A172 (cell line): ENCODE data around the gene ANKMY2. TPM values are rescaled to one million over a fixed set of nuclear protein-coding genes. Genes with fewer than 3 reads are reported as not detected.
"Not testable (repeated sequence)": the region's sequence is repeated elsewhere in the genome, so short reads cannot be mapped to it uniquely, and the experiment has no call there.

Experiments used
- DNase-seq: peaks from one replicate; pipeline ENCODE4 v3.0.0-alpha.2; 2015; ENCODE audit warnings: low spot score
- total RNA-seq: library from RNA; depleted of rRNA; stranded (reverse); fragments of >200 nt; shearing (Covaris generic); gene quantifications from 2 replicates; pipeline ENCODE4 v1.2.3, GENCODE V29; 2014

The ANKMY2 gene
- total RNA-seq, 1 experiment from 2014 or later = 39.4 TPM

DNA sequence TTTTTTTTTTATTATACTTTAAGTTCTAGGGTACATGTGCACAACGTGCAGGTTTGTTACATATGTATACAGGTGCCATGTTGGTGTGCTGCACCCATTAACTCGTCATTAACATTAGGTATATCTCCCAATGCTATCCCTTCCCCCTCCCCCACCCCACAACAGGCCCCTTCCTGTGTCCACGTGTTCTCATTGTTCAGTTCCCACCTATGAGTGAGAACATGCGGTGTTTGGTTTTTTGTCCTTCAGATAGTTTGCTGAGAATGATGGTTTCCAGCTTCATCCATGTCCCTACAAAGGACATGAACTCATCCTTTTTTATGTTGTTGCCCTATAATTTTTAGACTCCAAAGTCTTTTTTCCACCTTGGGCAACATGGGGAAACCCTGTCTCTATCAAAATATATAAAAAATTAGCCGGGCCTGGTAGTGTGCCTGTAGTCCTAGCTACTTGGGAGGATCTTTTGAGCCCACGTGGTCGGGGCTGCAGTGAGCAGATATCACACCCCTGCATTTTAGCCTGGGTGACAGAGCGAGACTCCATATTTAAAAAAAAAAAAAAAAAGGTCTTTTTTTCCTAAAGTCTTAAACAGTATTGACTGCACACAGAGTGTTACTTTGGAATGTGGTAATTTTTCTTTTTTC, 14.4 kb upstream of the ANKMY2 start:
- DNase-seq = not testable (repeated sequence)

DNA sequence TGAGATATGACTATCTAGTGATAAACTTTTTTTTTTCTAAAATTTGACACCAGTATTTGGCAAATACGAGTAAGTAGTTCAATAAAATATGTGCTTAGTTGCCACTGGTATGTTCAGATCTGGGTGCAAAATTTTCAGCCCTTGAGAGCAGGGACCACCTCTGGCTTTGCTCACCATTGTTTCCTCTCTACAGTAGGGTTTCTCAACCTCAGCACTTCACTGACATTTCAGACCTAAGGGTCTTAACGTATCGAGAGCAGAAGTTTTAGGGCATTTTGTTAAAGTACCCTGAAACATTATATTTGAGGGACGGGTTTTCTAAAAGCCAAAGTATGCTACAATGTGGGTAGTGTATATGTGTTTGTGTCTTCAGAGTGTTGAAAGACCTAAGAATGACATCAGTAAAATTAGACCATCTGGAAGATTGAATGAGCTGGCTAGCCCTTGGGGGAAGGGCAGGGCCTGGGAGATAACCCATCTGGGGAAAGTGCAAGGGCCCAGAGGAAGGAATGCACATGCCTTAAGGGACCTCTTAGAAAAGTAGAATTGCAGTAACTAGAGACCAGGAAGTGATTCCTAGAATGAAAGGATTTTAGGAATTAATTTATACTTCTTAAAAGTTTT, 12.2 kb upstream of the ANKMY2 start:
- DNase-seq = peak; percentile 64

DNA sequence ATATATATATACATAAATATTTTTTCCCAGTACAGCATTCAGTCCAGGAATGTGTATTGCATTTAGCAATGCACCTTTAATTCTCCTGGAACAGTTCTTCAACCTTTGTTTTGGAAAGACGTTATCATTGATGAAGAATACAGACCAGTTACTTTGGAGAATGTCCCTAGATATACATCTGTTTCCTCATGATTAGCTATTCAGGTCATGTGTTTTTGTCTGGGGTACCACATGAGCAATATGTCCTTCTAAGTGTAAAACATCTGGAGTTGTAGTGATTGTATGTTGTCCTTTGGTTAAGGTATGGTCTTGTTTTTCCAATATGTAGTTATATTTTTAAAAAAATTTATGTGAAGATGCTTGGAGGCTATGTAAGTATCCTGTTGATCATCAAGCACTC, 10.6 kb upstream of the ANKMY2 start:
- no peak for DNase-seq

DNA sequence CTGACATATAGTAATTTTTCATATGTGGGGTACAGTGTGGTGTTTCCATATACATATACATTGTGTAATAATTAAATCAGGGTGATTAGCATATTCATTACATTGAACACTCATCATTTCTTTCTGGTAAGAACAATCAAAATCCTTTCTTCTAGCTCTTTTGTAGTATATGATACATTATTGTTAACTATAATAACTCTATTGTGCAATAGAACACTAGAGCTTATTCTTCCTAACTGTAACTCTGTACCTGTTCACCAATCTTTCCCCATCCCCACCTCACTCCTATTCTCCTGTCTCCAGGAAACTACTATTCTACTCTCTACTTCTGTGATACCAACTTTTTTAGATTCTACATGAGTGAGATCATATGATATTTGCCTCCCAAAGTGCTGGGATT, 9.8 kb upstream of the ANKMY2 start:
- DNase-seq = no peak

DNA sequence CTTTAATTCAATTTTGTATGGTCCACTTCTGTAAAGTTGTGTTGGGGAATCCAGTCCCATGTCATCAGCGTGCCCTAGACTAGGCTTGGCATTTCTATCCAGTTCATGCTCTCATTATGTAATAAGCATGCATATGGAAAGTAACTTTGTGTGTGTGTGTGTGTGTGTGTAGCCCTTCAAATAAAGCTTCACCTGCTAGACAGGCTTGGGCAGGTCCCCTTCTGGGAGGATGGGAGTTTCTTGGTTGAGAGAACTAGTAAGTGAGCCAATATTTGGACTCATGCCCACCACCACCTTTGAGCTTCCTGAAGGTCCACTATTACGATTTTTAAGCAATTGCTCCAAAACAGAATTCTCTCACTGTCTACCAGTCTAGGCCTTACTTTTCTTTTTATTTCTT, 7.3 kb upstream of the ANKMY2 start:
- DNase-seq = no peak

DNA sequence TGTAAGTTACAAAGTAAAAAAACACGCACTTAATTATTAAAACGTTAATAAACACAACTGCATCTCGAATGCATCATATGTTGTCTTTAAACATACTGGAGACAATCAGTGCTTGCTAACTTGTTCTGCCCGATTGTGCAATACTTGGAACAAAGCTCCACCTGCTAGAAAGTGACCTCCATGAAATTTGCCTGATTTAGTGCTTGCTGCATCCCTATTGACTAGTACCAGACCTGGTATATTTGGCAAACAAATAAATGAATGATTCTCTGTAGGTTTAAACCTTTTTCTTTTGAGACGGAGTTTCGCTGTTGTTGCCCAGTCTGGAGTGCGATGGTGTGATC, 6.7 kb upstream of the ANKMY2 start:
- DNase-seq = no peak

DNA sequence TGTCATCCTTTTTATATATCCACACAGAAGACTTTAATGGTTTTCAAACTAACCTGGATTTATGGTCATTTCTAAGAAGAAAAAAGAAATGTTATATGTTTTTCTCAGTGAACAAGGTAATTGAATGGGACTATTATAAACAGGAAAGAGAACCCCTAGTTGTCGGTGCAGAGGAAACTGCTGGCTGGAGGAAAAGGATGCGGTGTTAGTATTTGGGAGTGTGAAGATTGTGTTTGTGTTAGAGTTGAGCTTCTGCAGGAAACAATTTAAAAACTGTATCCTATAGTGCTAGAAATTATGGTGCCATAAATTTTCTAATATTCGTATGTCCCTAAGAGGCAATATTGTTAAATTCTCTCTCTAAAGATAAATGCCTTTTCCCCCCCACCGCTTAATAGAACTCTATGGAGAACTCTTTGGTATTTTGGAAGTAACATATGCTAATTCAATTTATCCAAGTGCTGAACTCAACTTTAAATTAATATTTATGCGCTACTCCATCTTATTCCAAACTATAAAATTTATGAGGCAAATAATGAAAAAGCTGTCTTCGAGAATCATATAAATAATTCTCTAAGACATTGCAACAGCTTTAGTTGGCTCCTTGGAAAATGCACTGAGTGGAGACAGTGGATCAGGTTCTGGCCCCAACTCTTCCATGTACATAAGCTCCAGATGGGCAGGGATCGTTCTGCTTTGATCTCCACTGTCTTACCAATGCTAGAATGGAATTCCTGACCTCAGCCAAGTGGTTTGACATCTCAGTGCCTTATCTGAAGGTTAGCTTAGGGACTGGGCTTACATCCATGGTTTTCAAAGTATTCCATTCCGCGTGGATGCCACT, 6.1 kb upstream of the ANKMY2 start:
- no peak for DNase-seq

DNA sequence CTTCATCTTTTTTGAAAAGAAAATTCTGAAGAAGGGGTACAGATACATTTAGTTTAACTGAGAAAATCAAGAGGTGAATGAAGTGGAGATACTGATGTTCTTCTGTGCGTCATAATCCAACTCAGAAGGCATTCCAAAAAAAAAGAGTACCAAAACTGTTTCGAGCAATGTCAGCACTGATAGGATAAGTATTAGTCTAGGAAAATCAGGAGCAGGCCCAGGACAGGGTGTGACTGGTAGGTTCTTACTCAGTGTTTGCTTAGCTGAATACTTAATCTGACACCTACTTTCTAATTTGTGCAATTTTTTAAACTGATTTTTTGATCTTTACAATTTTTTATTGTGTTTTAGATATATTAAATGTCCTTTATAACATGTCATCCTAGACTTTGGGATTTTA, 4.7 kb upstream of the ANKMY2 start:
- no peak for DNase-seq

DNA sequence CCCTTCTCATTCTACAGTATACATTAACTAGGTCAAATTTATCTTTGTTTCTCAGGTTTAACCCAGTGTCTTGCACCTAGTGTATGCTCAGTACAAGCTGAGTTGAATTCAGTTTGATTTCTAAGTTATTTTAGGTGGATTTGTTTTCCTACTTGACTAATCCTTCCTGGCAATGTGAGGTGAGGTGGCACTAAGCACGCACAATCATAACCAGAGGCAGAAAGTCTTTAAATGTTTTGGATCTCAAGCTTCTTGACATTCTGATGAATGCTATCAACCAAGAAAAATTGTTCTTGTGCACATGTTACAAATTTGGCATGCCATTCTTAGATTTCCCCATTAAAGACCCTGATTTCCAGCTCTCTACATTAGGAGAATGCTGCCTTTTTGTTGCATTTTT, 3.6 kb upstream of the ANKMY2 start:
- no peak for DNase-seq

DNA sequence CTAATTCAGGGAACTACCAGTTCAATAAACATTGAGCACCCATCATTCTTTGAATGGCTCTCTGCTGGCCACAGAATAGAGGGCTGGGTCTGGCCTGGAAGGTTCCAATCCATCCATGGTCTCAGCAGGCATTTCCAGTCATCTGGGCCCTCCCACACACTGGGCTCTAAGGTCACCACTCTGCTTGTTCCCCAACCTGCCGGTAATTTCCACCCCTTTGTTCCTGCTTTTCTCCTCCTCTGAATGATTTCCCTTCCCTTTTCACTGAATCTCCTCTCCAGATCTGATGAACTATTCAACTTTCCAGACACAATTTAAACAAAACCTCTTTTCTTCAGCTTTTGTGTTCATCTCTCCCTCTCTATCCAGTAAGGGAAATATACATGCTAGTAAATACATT, 3.0 kb upstream of the ANKMY2 start:
- DNase-seq = no peak

DNA sequence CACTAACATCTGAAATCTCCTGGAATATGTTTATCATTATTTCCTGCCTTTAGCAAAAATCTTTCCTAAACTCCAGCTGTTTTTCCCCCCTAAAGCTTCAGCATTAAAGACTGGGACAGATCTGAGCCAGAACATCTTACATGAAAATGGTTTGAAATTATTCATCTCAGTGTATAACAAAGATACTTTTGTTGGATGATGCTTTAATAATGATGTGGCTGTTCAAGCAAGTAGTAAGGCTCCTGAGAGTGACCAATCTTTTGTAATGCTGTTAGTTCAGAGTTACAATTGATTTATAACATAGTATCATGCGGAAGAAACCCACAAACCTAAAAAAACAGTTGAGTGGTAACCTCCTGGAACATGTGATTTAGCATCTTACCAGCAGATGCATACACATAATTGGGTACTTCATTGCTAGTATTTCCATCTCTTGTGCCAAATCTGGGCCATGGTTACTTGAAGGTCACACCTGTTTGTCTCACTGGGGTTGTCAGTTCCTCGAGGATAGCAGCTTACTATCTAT, 1.9 kb upstream of the ANKMY2 start:
- DNase-seq = no peak

DNA sequence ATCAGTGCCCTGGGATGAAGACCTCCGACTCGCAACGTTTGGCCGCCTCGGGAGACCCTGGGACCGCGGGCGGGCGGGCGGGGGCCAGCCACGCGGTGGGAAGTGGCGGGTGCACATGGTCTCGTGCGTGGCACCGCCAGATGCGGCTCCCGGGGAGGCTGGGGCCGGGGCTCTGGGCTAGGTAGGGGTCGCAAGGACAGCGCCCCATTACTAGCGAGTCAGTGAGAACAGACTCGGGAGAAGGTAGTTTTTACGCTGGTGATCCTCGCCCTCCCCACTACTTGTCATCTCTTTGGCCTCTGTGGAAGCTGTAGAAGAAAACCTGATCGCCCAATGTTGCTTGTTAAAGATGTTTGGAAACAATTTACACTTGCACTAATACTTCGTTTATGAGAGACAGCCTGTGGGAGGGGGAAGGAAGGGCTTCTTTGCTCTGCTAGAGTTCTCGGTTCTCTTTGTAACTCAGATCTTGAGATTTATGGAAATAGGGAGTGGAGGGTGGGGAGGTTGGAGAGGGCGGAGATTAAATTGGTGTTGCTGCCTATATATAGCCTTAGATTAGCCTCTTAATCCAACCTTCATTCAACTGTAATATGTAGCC, 1.0 kb upstream of the ANKMY2 start:
- DNase-seq = peak; percentile 30

DNA sequence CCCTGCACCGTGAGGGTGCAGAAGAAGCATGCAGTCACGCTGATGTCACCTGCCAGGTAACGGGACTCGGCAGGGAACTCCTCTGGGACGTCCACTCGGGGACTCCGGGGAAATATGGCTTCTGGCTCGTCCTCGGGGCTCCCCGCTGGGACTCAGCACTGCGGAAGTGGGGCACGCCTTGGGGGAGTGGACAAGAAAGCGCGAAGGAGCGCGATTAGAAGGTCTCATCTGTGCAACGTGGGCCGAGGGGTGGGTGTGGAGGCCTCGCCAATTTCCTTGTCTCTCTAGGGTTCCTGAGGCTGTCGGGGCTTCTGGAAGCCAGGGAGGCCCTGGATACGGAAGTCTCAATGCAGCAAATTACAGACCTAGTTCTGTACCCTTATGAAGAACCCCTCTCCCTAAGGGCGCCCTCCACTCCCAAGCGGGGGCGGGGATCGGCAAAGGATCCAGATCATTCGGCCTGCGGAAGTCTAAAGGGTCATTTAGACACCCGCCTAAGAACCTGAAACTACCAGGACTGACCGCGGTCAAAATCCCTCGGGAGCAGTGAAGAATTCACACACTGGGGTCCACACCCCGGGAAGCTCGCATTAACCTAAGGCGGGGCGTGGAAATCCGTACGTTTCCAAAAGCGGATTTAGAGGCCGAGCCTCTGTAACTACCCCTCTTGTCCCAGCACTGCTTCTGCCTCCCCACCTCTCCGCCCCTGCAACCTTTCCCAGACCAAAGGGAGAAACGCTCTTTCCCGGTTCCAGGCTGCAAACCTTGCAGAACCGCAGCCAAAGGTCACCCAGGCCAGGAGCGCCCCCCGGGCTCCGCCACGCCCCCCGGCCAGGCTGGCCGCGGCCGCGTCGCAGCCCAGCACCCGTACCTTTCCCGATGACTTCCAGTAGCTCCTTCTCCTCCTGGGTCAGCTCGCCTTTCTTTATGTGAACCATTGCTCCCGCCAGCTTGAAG, 640 bp downstream of the ANKMY2 start:
- DNase-seq = peak; percentile 68

DNA sequence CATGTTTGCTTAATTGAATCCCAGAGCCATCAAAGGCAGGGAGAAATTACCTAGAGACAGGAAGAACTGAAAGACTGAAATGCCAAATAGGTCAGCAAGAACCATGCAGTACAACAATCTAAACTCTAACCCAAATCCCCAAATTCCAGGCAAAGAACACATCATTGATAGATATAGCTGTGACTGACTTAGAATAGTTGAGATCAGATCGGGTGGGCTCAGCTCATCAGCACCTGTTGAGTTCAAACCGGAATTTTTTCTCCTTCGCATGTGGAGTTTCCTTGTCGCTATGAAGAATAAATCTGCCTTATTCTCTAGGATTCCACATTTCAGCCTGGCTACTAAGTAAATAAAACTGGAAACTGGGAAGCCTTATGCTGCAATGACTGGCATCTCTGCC, 1.4 kb downstream of the ANKMY2 start:
- DNase-seq = no peak

DNA sequence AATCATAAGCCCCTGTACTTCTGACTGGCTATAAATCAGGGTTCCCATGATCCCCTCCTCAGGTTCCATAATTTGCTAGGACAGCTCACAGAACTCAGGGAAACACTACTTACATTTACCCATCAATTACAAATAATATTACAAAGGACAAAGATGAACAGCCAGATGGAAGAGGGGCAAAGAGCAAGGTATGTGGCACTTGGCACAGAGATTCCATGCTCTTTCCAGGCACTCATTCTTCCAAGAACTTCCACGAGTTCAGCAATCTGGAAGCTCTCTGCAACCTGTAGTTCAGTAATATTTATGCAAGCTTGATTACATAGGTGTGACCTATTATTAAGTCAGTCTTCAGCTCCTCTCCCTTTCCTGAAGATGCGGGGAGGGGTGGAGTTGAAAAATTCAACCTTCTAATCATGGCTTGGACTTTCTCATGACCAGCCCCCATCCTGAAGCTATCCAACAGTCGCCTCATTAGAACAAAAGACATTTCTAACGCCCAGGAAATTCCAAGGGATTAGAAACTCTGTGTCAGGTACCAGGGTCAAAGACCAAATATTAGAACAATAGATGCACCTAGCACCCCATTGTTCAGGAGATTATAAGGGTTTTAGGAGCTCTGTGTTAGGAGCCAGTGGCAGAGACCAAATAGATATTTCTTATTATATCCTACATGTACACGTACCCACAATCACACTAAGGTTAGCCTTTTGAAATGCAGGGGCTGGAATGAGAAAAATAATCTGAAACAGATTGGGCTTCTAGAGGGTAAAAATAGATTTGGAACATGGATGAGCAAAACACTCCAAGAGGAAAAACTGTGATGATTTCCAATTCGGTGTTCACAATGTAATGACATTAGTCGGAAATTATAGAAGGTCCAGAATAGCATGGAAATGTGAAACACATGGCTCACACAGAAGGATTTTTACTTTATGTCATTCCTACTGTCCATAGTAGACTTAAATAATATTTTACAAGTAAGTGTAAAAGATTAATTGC, 7.0 kb downstream of the ANKMY2 start:
- no peak for DNase-seq

DNA sequence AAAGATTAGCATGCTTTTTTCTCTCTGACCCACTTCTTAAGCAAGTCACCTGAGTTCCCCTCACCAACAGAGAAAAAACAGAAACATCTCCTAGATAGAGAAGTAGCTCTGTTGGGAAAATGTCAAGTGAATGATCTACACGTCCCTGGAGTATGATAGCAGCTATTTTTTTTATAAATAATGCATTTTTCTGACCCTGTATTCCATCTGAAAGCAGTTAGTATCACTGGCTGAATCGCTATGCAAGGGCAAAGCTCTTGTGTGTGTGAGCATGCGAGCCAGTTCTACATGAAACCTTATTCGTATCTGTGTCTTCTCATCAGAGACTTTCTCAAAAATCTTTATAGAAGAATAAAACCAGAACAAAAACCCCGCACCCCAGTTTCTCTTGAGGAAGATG, 8.2 kb downstream of the ANKMY2 start:
- DNase-seq = no peak

DNA sequence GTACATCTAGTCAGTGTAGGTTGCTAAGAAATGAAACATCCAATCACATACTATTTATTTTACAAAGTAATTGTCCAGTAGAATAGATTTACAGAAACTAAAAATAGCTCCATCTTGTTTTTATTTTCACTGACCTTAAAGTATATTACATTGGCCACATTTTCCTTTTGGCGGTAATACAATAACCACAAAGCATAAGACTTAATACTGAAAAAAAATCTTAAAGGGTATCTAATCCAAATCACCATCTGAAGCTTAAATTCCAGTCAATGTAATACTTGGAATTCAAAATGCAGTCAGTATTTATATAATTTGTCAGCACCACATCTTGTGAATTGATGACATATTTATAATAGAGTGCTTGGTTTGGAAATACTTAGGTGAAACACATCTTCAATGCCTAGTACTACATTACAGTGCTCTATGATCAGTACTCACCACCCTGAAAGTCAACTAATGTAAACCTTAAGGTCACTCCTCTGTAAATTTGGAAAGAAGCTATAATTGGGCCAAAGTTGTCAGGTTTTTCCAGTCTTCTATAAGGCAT, 8.9 kb downstream of the ANKMY2 start:
- DNase-seq = no peak

DNA sequence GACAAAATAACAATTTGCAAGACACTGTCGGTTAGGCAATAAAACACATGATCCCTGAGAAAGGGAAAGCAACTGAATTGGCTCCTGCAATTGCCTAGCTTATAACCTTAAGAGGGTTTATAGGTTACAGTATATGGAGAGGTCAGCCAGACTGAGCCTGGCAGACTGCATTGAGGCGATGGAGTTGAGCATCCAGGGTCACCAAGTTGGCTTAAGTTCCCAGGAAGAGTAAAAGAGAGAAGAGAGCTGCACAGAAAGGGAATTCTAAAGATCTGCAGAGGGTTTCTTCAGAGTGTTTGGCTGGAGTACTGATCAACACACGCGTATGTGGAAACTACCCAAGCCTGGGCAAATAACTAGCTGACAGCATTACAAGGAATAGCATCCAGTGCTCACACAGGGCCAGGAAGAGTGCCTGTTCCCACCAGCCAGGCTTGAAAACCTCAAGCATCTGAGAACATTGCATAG, 11.2 kb downstream of the ANKMY2 start:
- no peak for DNase-seq

DNA sequence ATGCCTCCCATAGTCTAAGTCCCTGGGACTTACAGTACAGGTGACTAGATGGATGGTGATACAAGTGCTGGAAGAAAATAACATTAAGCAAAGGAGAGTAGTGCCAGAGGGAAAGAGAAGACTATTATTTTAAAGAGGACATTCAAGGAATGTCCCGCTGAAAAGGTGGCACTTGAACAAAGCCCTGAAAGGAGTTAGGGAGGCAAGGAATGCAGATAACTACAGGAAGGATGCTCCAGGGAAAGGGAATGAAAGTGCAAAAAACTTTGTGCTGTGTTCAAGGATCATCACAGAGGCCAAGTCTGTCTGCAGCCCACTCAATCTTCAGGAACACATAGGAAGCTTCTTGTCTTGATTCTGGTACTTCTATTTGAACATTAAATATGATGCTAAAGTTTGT, 14.9 kb downstream of the ANKMY2 start:
- DNase-seq = no peak

DNA sequence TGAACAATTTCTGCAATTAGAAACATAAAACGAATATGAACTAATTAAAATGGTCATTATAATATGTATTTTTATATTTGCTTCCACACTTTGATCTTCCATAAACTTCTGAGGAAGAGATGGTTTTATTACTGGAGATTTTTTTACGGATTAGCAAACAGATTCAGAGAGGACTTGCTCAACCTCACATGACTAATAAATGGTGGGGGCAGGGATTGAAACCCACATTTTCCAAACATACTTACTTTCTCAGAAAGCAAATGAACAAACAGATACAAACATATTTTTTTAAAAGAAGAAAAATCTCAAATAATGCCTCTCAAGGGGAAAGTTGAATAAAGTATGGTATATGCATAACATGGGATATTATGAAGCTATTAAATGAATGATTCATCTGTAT, 18.3 kb downstream of the ANKMY2 start:
- no peak for DNase-seq
